SU-DHL-6 (cell line): ENCODE results near the gene ATP8A2.

Source experiments
- H2AFZ ChIP-seq: fragments of 200-600 bp; sonication (generic); 2 replicates; pipeline ENCODE4 v1.6.1; 2014; ENCODE audit warnings: low read depth, mild to moderate bottlenecking, moderate library complexity, mixed read lengths, antibody characterized with exemption, low read length; ENCODE audit not compliant: severe bottlenecking
- H3F3A ChIP-seq: fragments of 200-600 bp; shearing (Covaris generic); 2 replicates; pipeline ENCODE4 v1.6.0; 2016; ENCODE audit warnings: antibody characterized with exemption, mild to moderate bottlenecking; ENCODE audit not compliant: insufficient read depth
- H3K27ac ChIP-seq: fragments of 200-600 bp; sonication (generic); 2 replicates; pipeline ENCODE4 v1.5.1; 2016; ENCODE audit warnings: low read depth, mild to moderate bottlenecking, low read length, moderate library complexity, mixed read lengths
- H3K27me3 ChIP-seq: fragments of 200-600 bp; sonication (generic), shearing (Covaris generic); 2 replicates; pipeline ENCODE4 v1.6.0; 2014; ENCODE audit warnings: mild to moderate bottlenecking, low read length
- H3K36me3 ChIP-seq: fragments of 200-600 bp; sonication (generic); 2 replicates; pipeline ENCODE4 v1.6.1; 2014; ENCODE audit warnings: mild to moderate bottlenecking, low read length, mixed read lengths
- H3K4me2 ChIP-seq: fragments of 300-600, 200-600 bp; shearing (Covaris generic), sonication (generic); 2 replicates; pipeline ENCODE4 v1.6.0; 2014; ENCODE audit warnings: low read length, low read depth, mild to moderate bottlenecking; ENCODE audit not compliant: poor library complexity, severe bottlenecking
- H3K4me3 ChIP-seq: fragments of 200-600 bp; sonication (generic); 2 replicates; pipeline ENCODE4 v1.5.1; 2014; ENCODE audit warnings: antibody characterized with exemption, low read length, mild to moderate bottlenecking, mixed read lengths; ENCODE audit not compliant: insufficient read depth, poor library complexity, severe bottlenecking
- H3K79me2 ChIP-seq: fragments of 200-600 bp; sonication (generic); 2 replicates; pipeline ENCODE4 v1.6.1; 2014; ENCODE audit warnings: mild to moderate bottlenecking, low read length, moderate library complexity; ENCODE audit not compliant: insufficient read depth
- H3K9ac ChIP-seq: fragments of 200-600 bp; sonication (generic); 2 replicates; pipeline ENCODE4 v1.7.0; 2014; ENCODE audit warnings: mild to moderate bottlenecking, low read length
- H3K9me2 ChIP-seq: fragments of 200-600 bp; sonication (generic); replicated peaks from 2 replicates; pipeline ENCODE4 v1.6.1; 2014; ENCODE audit warnings: low read length; ENCODE audit not compliant: insufficient read depth
- H3K9me3 ChIP-seq: fragments of 200-600 bp; sonication (generic); 2 replicates; pipeline ENCODE4 v1.6.1; 2014; ENCODE audit warnings: low read length, mixed read lengths; ENCODE audit not compliant: insufficient read depth
- H4K20me1 ChIP-seq: fragments of 200-600 bp; sonication (generic); 2 replicates; pipeline ENCODE4 v1.6.1; 2014; ENCODE audit warnings: low read depth, mild to moderate bottlenecking, antibody characterized with exemption, low read length, moderate library complexity, mixed read lengths
- CTCF ChIP-seq: fragments of 200-600 bp; sonication (generic); IDR thresholded peaks from one replicate; pipeline ENCODE4 v1.5.1; 2017; ENCODE audit warnings: antibody characterized with exemption, mild to moderate bottlenecking, low read length, moderate library complexity; ENCODE audit not compliant: insufficient read depth, poor library complexity, severe bottlenecking
- EZH2phosphoT487 ChIP-seq: fragments of 200-600 bp; sonication (generic), shearing (Covaris generic); conservative IDR thresholded peaks from 2 replicates; pipeline ENCODE4 v1.6.1; 2018; ENCODE audit warnings: mild to moderate bottlenecking, antibody characterized with exemption, low read length, moderate library complexity, mixed read lengths

The ATP8A2 gene

GRCh38 chr13:25987987-25988386 lies 616.2 kb downstream of the ATP8A2 start:
- no peaks in the 10 kb centered on the region for H3K79me2 ChIP-seq
- H3K9me3 ChIP-seq = no peaks in the 10 kb centered on the region
- no peak overlapping the region for H3K4me3 ChIP-seq
- H3F3A ChIP-seq = no peaks in the 10 kb centered on the region
- TF ChIP-seq CTCF (no peak), EZH2phosphoT487 (no peak)
- H3K9me2 ChIP-seq = no peaks in the 10 kb centered on the region
- H3K36me3 ChIP-seq = no peaks in the 10 kb centered on the region
- no peaks in the 10 kb centered on the region for H3K27me3 ChIP-seq
- H3K27ac ChIP-seq = no peak overlapping the region
- H3K9ac ChIP-seq = no peak overlapping the region
- no peak overlapping the region for H2AFZ ChIP-seq
- H4K20me1 ChIP-seq = no peaks in the 10 kb centered on the region
- no peak overlapping the region for H3K4me2 ChIP-seq

- H3K4me2 ChIP-seq = no peak overlapping the region
- H3K9me2 ChIP-seq = no peaks in the 10 kb centered on the region
- H3K79me2 ChIP-seq = no peaks in the 10 kb centered on the region
- no peaks in the 10 kb centered on the region for H3K36me3 ChIP-seq
- no peaks in the 10 kb centered on the region for H4K20me1 ChIP-seq
- no peak overlapping the region for H2AFZ ChIP-seq
- no peak overlapping the region for H3K4me3 ChIP-seq
- TF ChIP-seq CTCF = no peak
- no peak for TF ChIP-seq EZH2phosphoT487
- no peak overlapping the region for H3K27ac ChIP-seq
- peaks cover 3% of the 10 kb centered on the region; the same call in 1 of the 2 replicates for H3K9me3 ChIP-seq
- H3K27me3 ChIP-seq = no peaks in the 10 kb centered on the region
- H3F3A ChIP-seq = no peaks in the 10 kb centered on the region
- H3K9ac ChIP-seq = no peak overlapping the region
Observed at GRCh38 chr13:25988661-25989060, 616.9 kb downstream of the ATP8A2 start.

- Histone ChIP-seq H3K4me2 (no peak overlapping the region), H2AFZ (no peak overlapping the region), H3K9me2 (no peaks in the 10 kb centered on the region), H3K79me2 (no peaks in the 10 kb centered on the region), H4K20me1 (no peaks in the 10 kb centered on the region), H3K27ac (no peak overlapping the region), H3K36me3 (no peaks in the 10 kb centered on the region), H3K9ac (no peak overlapping the region), H3K27me3 (no peaks in the 10 kb centered on the region), H3K4me3 (no peak overlapping the region), H3F3A (no peaks in the 10 kb centered on the region), H3K9me3 (peaks cover 3% of the 10 kb centered on the region; the same call in 1 of the 2 replicates)
- TF ChIP-seq CTCF (no peak), EZH2phosphoT487 (no peak)
Observed at GRCh38 chr13:25990801-25991200, 619.0 kb downstream of the ATP8A2 start.
